Adrenal gland (tissue), 12 donors: Measurements from ENCODE around the gene CKS1B. TPM values are rescaled to one million over a fixed set of nuclear protein-coding genes. Genes with fewer than 3 reads are reported as not detected.

Experiments
- DNase-seq, 7 donors: peaks; one replicate each; pipeline ENCODE4 v3.0.0-alpha.2; 2019 to 2020
- H3K27ac ChIP-seq, 5 donors: fragments of 200-600 bp; sonication (generic) in 4 of 5; 1 replicate in 3 of 5; 2 replicates in 2 of 5; pipeline versions ENCODE4 v1.5.1 to v1.8.0; 2016 to 2020; ENCODE audit warnings: mild to moderate bottlenecking in 1 of 5
- H3K27me3 ChIP-seq: fragments of 200-600 bp; 2 replicates; pipeline ENCODE4 v1.8.0; 2021
- H3K36me3 ChIP-seq, 2 donors: fragments of 200-600 bp; replicated peaks in 1 of 2; 1 replicate in 1 of 2; 2 replicates in 1 of 2; pipeline versions ENCODE4 v1.5.1 to v1.8.0; 2018 to 2022
- H3K4me1 ChIP-seq, 2 donors: fragments of 200-600 bp; replicated peaks in 1 of 2; 1 replicate in 1 of 2; 2 replicates in 1 of 2; pipeline versions ENCODE4 v1.5.1 to v1.8.0; 2018 to 2021
- H3K4me3 ChIP-seq, 4 donors: fragments of 200-600 bp; sonication (generic) in 3 of 4; one replicate each; pipeline ENCODE4 v1.5.1; 2016 to 2018
- H3K9me3 ChIP-seq, 3 donors: fragments of 200-600 bp; sonication (generic) in 1 of 3; replicated peaks in 1 of 3; 1 replicate in 2 of 3; 2 replicates in 1 of 3; pipeline versions ENCODE4 v1.5.1 to v1.8.0; 2016 to 2021
- CTCF ChIP-seq, 6 experiments: fragments of 450-650 bp in 4 of 6; fragments of 200-600 bp in 2 of 6; sonication (generic) in 1 of 6; IDR thresholded peaks; 1 replicate in 5 of 6; 2 replicates in 1 of 6; pipeline versions ENCODE4 v1.5.1 to v1.8.0; 2016 to 2021; ENCODE audit warnings: antibody characterized with exemption in 6 of 6, mild to moderate bottlenecking in 2 of 6, moderate library complexity in 1 of 6
- POLR2A ChIP-seq, 2 donors: fragments of 450-650 bp; IDR thresholded peaks; one replicate each; pipeline ENCODE4 v1.6.1; 2017; ENCODE audit warnings: antibody characterized with exemption in 2 of 2, mild to moderate bottlenecking in 2 of 2, moderate library complexity in 1 of 2
- WGBS, 4 donors: extraction: QIAGEN DNeasy Blood & Tissue Kit in 2 of 4; methylation state at CpG; one replicate each; pipeline versions ENCODE4 v1.1.5 to v1.1.7; 2013 to 2017; 5-methylcytosine and 5-hydroxymethylcytosine counted together
- intact Hi-C, 2 donors: fragments of 100-400 bp; cut with DNase I; formaldehyde crosslinking; loops; one replicate each; pipeline versions ENCODE4 v1.14.1 to v1.15.0; 2022 to 2023
- polyA plus RNA-seq, 3 donors: library from polyadenylated mRNA; stranded (reverse); fragments of 200-250 nt in 2 of 3; fragments of 350-450 nt in 1 of 3; fragmentation: Illumina TruSeq in 1 of 3; extraction: RNeasy Lipid Tissue Mini Kit (QIAGEN cat#74804) in 1 of 3; gene quantifications; one replicate each; pipeline ENCODE4 v1.2.3, GENCODE V29; 2013 to 2014
- total RNA-seq, 9 donors: library from RNA; depleted of rRNA in 4 of 9; stranded (reverse); fragments of >200 nt in 4 of 9; fragments of 120-200 nt in 1 of 9; fragmentation: NEBNext Ultra II Directional in 1 of 9; extraction: Animal tissue kit (Norgen Biotek cat#: 25700) in 1 of 9; gene quantifications; one replicate each; pipeline versions ENCODE4 v1.1.0 to v1.2.4, GENCODE V29; 2013 to 2023
- donor health status: healthy with polysubstance abuse.
- donor health status: Bipolar disorder and iron deficiency.
- donor health status: DM: yes; HTN: yes; CAD: no.
- donor health status: DM: no; HTN: no; CAD: no.
- donor health status: DM: no; HTN: no; CAD: no.
- donor health status: DM: yes; HTN: yes; CAD: no.

CKS1B gene
- total and polyA plus RNA-seq, 12 donors: 12.4 to 87.0 (median 29.5) TPM

GRCh38 chr1:154948079-154948478 lies 26.4 kb upstream of the CKS1B start:
- H3K4me3 ChIP-seq: no peak overlapping the region
- peaks cover 25 to 46% of the 10 kb centered on the region in 2 donors for H3K4me1 ChIP-seq
- no peaks in the 10 kb centered on the region for H3K9me3 ChIP-seq
- DNase-seq: no peak
- 94 to 97% (median 96%) methylated on average over 5 to 11 of the region's 11 CpGs for WGBS, 4 donors
- no peaks in the 10 kb centered on the region for H3K27me3 ChIP-seq
- no peak for TF ChIP-seq CTCF (IDR thresholded peaks at IDR 0.05)
- TF ChIP-seq POLR2A (IDR thresholded peaks at IDR 0.05): no peak
- no peak overlapping the region for H3K27ac ChIP-seq
- intact Hi-C loops: no loop called here
- H3K36me3 ChIP-seq: peaks cover 0 to 47% of the 10 kb centered on the region in 2 donors

GRCh38 chr1:154951901-154952657 lies 22.4 kb upstream of the CKS1B start:
- peaks cover 41 to 58% of the 10 kb centered on the region in 2 donors for H3K4me1 ChIP-seq
- H3K9me3 ChIP-seq: no peaks in the 10 kb centered on the region
- peak overlapping the region; percentile 13 to 84 (median 62) for H3K27ac ChIP-seq
- intact Hi-C loops: no loop called here
- no peak overlapping the region for H3K4me3 ChIP-seq
- TF ChIP-seq POLR2A (IDR thresholded peaks at IDR 0.05): no peak
- TF ChIP-seq CTCF (IDR thresholded peaks at IDR 0.05): no peak
- peaks cover 0 to 29% of the 10 kb centered on the region in 2 donors for H3K36me3 ChIP-seq
- no peaks in the 10 kb centered on the region for H3K27me3 ChIP-seq
- DNase-seq: peak in 4 of 7 donors; percentile 37 to 78 (median 44)
- 61 to 69% (median 65%) methylated on average over 13 to 15 of the region's 15 CpGs for WGBS, 4 donors

GRCh38 chr1:154952664-154953063 lies 21.8 kb upstream of the CKS1B start:
- Histone ChIP-seq H3K9me3 (no peaks in the 10 kb centered on the region), H3K36me3 (peaks cover 0 to 25% of the 10 kb centered on the region in 2 donors), H3K4me1 (peaks cover 41 to 59% of the 10 kb centered on the region in 2 donors), H3K27ac (peak overlapping the region; percentile 13 to 84 (median 62)), H3K27me3 (no peaks in the 10 kb centered on the region), H3K4me3 (peak overlapping the region in 1 of 4 donors; percentile 5)
- WGBS, 4 donors: 37 to 54% (median 46%) methylated on average over 6 of the region's 6 CpGs
- intact Hi-C loops: no loop called here
- DNase-seq: peak in 6 of 7 donors; percentile 68 to 78 (median 75)
- no peak for TF ChIP-seq POLR2A (IDR thresholded peaks at IDR 0.05)
- TF ChIP-seq CTCF (IDR thresholded peaks at IDR 0.05): no peak

- Histone ChIP-seq H3K4me3 (peak overlapping the region in 1 of 4 donors; percentile 5), H3K27ac (peak overlapping the region in 3 of 5 donors; percentile 62 to 84 (median 82)), H3K4me1 (peaks cover 41 to 59% of the 10 kb centered on the region in 2 donors), H3K9me3 (no peaks in the 10 kb centered on the region), H3K36me3 (peaks cover 0 to 19% of the 10 kb centered on the region in 2 donors), H3K27me3 (no peaks in the 10 kb centered on the region)
- TF ChIP-seq CTCF (IDR thresholded peaks at IDR 0.05) (no peak), POLR2A (IDR thresholded peaks at IDR 0.05) (no peak)
- peak in 2 of 7 donors; percentile 29 to 39 for DNase-seq
- intact Hi-C loops: no loop called here
- 31 to 60% (median 49%) methylated on average over 2 of the region's 2 CpGs for WGBS, 4 donors
These were observed 20.9 kb upstream of the CKS1B start for GRCh38 chr1:154953611-154954038.
